ENCODE data around the gene DSCAML1.

The DSCAML1 gene

GRCh38 chr11:117743121-117743815 lies 53.7 kb downstream of the DSCAML1 start:
- TF ChIP-seq, protein P1, sequence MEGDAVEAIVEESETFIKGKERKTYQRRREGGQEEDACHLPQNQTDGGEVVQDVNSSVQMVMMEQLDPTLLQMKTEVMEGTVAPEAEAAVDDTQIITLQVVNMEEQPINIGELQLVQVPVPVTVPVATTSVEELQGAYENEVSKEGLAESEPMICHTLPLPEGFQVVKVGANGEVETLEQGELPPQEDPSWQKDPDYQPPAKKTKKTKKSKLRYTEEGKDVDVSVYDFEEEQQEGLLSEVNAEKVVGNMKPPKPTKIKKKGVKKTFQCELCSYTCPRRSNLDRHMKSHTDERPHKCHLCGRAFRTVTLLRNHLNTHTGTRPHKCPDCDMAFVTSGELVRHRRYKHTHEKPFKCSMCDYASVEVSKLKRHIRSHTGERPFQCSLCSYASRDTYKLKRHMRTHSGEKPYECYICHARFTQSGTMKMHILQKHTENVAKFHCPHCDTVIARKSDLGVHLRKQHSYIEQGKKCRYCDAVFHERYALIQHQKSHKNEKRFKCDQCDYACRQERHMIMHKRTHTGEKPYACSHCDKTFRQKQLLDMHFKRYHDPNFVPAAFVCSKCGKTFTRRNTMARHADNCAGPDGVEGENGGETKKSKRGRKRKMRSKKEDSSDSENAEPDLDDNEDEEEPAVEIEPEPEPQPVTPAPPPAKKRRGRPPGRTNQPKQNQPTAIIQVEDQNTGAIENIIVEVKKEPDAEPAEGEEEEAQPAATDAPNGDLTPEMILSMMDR (IDR thresholded peaks at IDR 0.05), result no peak
- Mint-ChIP-seq H3K4me3 (no peak overlapping the region), H3K4me1 (peaks cover 19% of the 10 kb centered on the region), H3K9me3 (peaks cover 4% of the 10 kb centered on the region), H3K27me3 (ENCODE audit: low read depth, poor library complexity) (peaks cover 67% of the 10 kb centered on the region), H3K27ac (peak overlapping the region; percentile 39), H3K36me3 (ENCODE audit: low read depth) (no peaks in the 10 kb centered on the region)
- DNase-seq, result no peak

- TF ChIP-seq, protein P1 (IDR thresholded peaks at IDR 0.05), result no peak
- Mint-ChIP-seq H3K27ac (no peak overlapping the region), H3K4me3 (no peak overlapping the region), H3K4me1 (peaks cover 19% of the 10 kb centered on the region), H3K9me3 (peaks cover 4% of the 10 kb centered on the region), H3K36me3 (ENCODE audit: low read depth) (no peaks in the 10 kb centered on the region), H3K27me3 (ENCODE audit: low read depth, poor library complexity) (peaks cover 70% of the 10 kb centered on the region)
- DNase-seq, result no peak
These were observed 58.6 kb downstream of the DSCAML1 start for GRCh38 chr11:117738246-117738957.

GRCh38 chr11:117735350-117735977 lies 61.6 kb downstream of the DSCAML1 start:
- Mint-ChIP-seq H3K27me3 (ENCODE audit: low read depth, poor library complexity) (peaks cover 66% of the 10 kb centered on the region), H3K27ac (no peak overlapping the region)
- no peak for DNase-seq

DNA sequence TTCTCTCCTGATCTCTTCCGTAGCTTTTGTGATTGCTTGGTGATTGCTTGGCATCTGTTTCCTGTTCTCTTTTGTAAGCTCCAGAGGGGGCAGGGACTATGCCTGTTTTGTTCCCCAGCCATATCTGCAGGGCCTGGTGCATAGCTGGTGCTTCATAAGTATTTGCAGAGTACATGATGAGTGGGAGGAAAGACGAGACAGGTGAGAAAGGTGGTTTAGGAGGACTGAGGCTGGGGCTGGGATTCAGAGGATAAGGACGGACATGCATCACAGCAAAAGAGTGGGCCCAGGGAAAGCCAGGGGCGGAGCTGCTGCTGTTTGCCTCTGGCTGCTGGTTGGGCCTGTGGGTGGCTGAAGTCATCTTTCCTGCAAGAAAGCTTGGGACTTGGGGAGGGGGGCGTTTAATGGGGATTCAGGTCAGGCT lies 62.4 kb downstream of the DSCAML1 start:
- H3K27ac Mint-ChIP-seq, result no peak overlapping the region
- H3K9me3 Mint-ChIP-seq, result peaks cover 6% of the 10 kb centered on the region

More at GRCh38 chr11:117735350-117735977, 61.6 kb downstream of the DSCAML1 start:
- no peak overlapping the region for H3K4me3 Mint-ChIP-seq
- peaks cover 12% of the 10 kb centered on the region for H3K4me1 Mint-ChIP-seq
- no peaks in the 10 kb centered on the region for H3K9me3 Mint-ChIP-seq
- TF ChIP-seq, protein P1 (IDR thresholded peaks at IDR 0.05), result no peak
- H3K36me3 Mint-ChIP-seq (ENCODE audit: low read depth), result no peaks in the 10 kb centered on the region

GRCh38 chr11:117733316-117733715 lies 63.7 kb downstream of the DSCAML1 start:
- Mint-ChIP-seq H3K4me3 (no peak overlapping the region), H3K9me3 (peaks cover 13% of the 10 kb centered on the region), H3K36me3 (ENCODE audit: low read depth) (no peaks in the 10 kb centered on the region), H3K27me3 (ENCODE audit: low read depth, poor library complexity) (peaks cover 53% of the 10 kb centered on the region), H3K4me1 (peaks cover 12% of the 10 kb centered on the region), H3K27ac (no peak overlapping the region)
- TF ChIP-seq, protein P1 (IDR thresholded peaks at IDR 0.05), result no peak
- no peak for DNase-seq

More for the DNA sequence above, 62.4 kb downstream of the DSCAML1 start:
- Mint-ChIP-seq H3K36me3 (ENCODE audit: low read depth) (no peaks in the 10 kb centered on the region), H3K27me3 (ENCODE audit: low read depth, poor library complexity) (peaks cover 65% of the 10 kb centered on the region), H3K4me1 (peaks cover 12% of the 10 kb centered on the region), H3K4me3 (no peak overlapping the region)
- no peak for DNase-seq
- TF ChIP-seq, protein P1 (IDR thresholded peaks at IDR 0.05), result no peak
